DND-41 (cell line): ENCODE data around the gene TINAG.
"Not testable (repeated sequence)": the region's sequence is repeated elsewhere in the genome, so short reads cannot be mapped to it uniquely, and the experiment has no call there.

ENCODE experiments used
- ATAC-seq: fragments of 200-7000 bp; cut with Tn5 transposase; 3 replicates; pipeline ENCODE4 v1.9.1; 2021; ENCODE audit warnings: low read depth; ENCODE audit not compliant: insufficient read depth
- DNase-seq: peaks from one replicate; pipeline ENCODE4 v3.0.0-alpha.2; 2020
- H2AFZ ChIP-seq: 2 replicates; pipeline ENCODE4 v1.6.0; 2012; ENCODE audit warnings: low read depth, low read length
- H3K27ac ChIP-seq: 2 replicates; pipeline ENCODE4 v1.5.1; 2012; ENCODE audit warnings: low read length, inconsistent platforms
- H3K27me3 ChIP-seq: fragments of 200-600 bp; sonication (generic); 2 replicates; pipeline ENCODE4 v1.6.0; 2012; ENCODE audit warnings: low read length, mild to moderate bottlenecking, inconsistent platforms; ENCODE audit not compliant: insufficient read depth, poor library complexity
- H3K36me3 ChIP-seq: 2 replicates; pipeline ENCODE4 v1.5.1; 2012; ENCODE audit warnings: low read length, inconsistent platforms; ENCODE audit not compliant: insufficient read depth
- H3K4me1 ChIP-seq: 2 replicates; pipeline ENCODE4 v1.5.1; 2012; ENCODE audit warnings: mild to moderate bottlenecking, low read length; ENCODE audit not compliant: insufficient read depth
- H3K4me2 ChIP-seq: 2 replicates; pipeline ENCODE4 v1.6.0; 2012; ENCODE audit warnings: mild to moderate bottlenecking, moderate library complexity, low read length, inconsistent platforms; ENCODE audit not compliant: insufficient read depth
- H3K4me3 ChIP-seq, 2 experiments: fragments of 200-600 bp in 1 of 2; shearing (Covaris generic) in 1 of 2; 2 replicates each; pipeline ENCODE4 v1.5.1; 2012 to 2016; ENCODE audit warnings: inconsistent platforms in 2 of 2, low read length in 2 of 2, mild to moderate bottlenecking in 2 of 2, low read depth in 1 of 2, moderate library complexity in 1 of 2
- H3K79me2 ChIP-seq: 2 replicates; pipeline ENCODE4 v1.6.0; 2012; ENCODE audit warnings: low read length, inconsistent platforms; ENCODE audit not compliant: insufficient read depth
- H3K9ac ChIP-seq: 2 replicates; pipeline ENCODE4 v1.6.0; 2012; ENCODE audit warnings: low read depth, mild to moderate bottlenecking, inconsistent platforms, low read length, moderate library complexity
- H3K9me3 ChIP-seq: 2 replicates; pipeline ENCODE4 v1.5.1; 2012; ENCODE audit warnings: low read length, moderate library complexity, mild to moderate bottlenecking, inconsistent platforms; ENCODE audit not compliant: insufficient read depth, severe bottlenecking
- H4K20me1 ChIP-seq: 2 replicates; pipeline ENCODE4 v1.6.0; 2012; ENCODE audit warnings: low read length; ENCODE audit not compliant: insufficient read depth
- CTCF ChIP-seq: IDR thresholded peaks from 2 replicates; pipeline ENCODE4 v1.5.1; 2012; ENCODE audit warnings: borderline replicate concordance, low read length, moderate library complexity, mild to moderate bottlenecking; ENCODE audit not compliant: poor library complexity, severe bottlenecking; ENCODE audit errors: extremely low read depth
- EZH2 ChIP-seq: IDR thresholded peaks from 3 replicates; pipeline ENCODE4 v1.6.1; 2012; ENCODE audit warnings: borderline replicate concordance, low read depth, mild to moderate bottlenecking, moderate library complexity, low read length, inconsistent platforms; ENCODE audit not compliant: severe bottlenecking

TINAG gene

DNA sequence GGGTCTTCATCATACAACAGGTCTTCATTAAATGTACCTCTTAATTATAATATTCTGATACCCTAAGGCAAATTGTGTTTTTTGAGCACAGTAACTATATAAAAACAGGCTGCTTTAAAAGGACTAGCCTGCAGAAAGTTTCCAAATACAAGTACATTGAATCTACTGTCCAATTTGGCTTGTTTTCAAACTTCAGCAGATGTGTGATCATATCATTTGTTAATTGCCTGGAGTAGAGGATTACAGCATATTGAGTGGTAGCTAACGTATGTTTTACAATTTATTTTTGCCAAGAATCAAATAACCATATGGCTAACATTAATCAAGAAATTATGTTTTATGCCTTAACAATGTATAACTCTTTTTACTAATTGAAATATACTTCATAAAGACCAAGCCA lies 12.6 kb downstream of the TINAG start:
- no peak for TF ChIP-seq EZH2
- no peak for TF ChIP-seq CTCF
- Histone ChIP-seq H3K27me3 (no peaks in the 10 kb centered on the region), H2AFZ (no peak overlapping the region), H3K9ac (no peak overlapping the region), H3K36me3 (no peaks in the 10 kb centered on the region), H3K4me2 (no peak overlapping the region), H3K4me3 (no peak overlapping the region), H3K4me1 (no peaks in the 10 kb centered on the region), H3K9me3 (no peaks in the 10 kb centered on the region), H3K27ac (no peak overlapping the region), H3K79me2 (no peaks in the 10 kb centered on the region), H4K20me1 (no peaks in the 10 kb centered on the region)
- DNase-seq (no peak), ATAC-seq (no peak)

DNA sequence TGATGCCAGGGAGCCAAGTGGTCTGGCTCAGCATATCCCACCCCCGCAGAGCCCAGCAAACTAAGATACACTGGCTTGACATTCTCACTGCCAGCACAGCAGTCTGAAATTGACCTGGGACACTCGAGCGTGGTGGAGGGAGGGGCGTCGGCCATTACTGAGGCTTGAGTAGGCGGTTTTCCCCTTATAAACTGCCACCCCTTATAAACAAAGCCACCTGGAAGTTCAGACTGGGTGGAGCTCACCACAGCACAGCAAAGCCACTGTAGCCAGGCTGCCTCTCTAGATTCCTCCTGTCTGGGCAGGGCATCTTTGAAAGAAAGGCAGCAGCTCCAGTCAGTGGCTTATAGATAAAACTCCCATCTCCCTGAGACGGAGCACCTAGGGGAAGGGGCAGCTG lies 19.4 kb downstream of the TINAG start:
- ATAC-seq: no peak
- no peaks in the 10 kb centered on the region for H3K79me2 ChIP-seq

GRCh38 chr6:54331571-54331970 lies 23.3 kb downstream of the TINAG start:
- not testable (repeated sequence) for H3K27ac ChIP-seq, ATAC-seq, H3K4me1 ChIP-seq, H2AFZ ChIP-seq, H3K4me2 ChIP-seq, H3K9me3 ChIP-seq, H3K4me3 ChIP-seq, H4K20me1 ChIP-seq, H3K27me3 ChIP-seq, H3K79me2 ChIP-seq, DNase-seq, H3K36me3 ChIP-seq, H3K9ac ChIP-seq

More for the DNA sequence above, 19.4 kb downstream of the TINAG start:
- TF ChIP-seq EZH2 (no peak), CTCF (no peak)
- H3K4me3 ChIP-seq: no peak overlapping the region
- no peaks in the 10 kb centered on the region for H4K20me1 ChIP-seq
- DNase-seq: no peak
- H3K27ac ChIP-seq: no peak overlapping the region
- H3K27me3 ChIP-seq: no peaks in the 10 kb centered on the region
- H3K4me1 ChIP-seq: no peaks in the 10 kb centered on the region
- no peak overlapping the region for H3K4me2 ChIP-seq
- H3K36me3 ChIP-seq: no peaks in the 10 kb centered on the region
- no peak overlapping the region for H2AFZ ChIP-seq
- H3K9me3 ChIP-seq: no peaks in the 10 kb centered on the region
- H3K9ac ChIP-seq: no peak overlapping the region

DNA sequence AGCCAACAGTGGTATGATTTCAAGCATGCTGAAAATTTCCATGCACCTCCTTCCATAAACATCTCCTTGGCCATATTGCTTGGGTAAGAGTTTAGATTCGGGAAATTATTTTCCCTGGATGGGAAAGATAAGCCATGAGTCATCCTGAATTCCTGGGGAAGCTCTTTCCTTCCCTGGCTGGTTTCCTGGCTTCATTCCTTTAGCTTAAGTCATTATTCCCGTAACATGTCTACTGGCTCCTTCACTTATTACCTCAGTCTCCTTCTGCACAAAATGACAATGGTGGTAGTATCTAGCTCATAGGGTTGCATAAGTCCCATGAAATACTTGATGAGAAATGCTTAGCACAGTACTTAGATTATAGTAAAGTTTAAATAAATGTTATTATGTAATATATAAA lies 27.6 kb downstream of the TINAG start:
- Histone ChIP-seq H3K4me2 (no peak overlapping the region), H3K27ac (no peak overlapping the region), H3K36me3 (no peaks in the 10 kb centered on the region), H3K9me3 (no peaks in the 10 kb centered on the region), H4K20me1 (no peaks in the 10 kb centered on the region), H3K9ac (no peak overlapping the region), H3K79me2 (no peaks in the 10 kb centered on the region), H3K4me3 (no peak overlapping the region), H2AFZ (no peak overlapping the region), H3K4me1 (no peaks in the 10 kb centered on the region), H3K27me3 (no peaks in the 10 kb centered on the region)
- TF ChIP-seq CTCF (no peak), EZH2 (no peak)
- no peak for DNase-seq
- ATAC-seq: no peak
